Measurements from ENCODE around the gene MPP4. TPM values are rescaled to one million over a fixed set of nuclear protein-coding genes. Genes with fewer than 3 reads are reported as not detected.

Gene MPP4, protein sequence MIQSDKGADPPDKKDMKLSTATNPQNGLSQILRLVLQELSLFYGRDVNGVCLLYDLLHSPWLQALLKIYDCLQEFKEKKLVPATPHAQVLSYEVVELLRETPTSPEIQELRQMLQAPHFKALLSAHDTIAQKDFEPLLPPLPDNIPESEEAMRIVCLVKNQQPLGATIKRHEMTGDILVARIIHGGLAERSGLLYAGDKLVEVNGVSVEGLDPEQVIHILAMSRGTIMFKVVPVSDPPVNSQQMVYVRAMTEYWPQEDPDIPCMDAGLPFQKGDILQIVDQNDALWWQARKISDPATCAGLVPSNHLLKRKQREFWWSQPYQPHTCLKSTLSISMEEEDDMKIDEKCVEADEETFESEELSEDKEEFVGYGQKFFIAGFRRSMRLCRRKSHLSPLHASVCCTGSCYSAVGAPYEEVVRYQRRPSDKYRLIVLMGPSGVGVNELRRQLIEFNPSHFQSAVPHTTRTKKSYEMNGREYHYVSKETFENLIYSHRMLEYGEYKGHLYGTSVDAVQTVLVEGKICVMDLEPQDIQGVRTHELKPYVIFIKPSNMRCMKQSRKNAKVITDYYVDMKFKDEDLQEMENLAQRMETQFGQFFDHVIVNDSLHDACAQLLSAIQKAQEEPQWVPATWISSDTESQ
- 0.23 TPM for total RNA-seq

DNA sequence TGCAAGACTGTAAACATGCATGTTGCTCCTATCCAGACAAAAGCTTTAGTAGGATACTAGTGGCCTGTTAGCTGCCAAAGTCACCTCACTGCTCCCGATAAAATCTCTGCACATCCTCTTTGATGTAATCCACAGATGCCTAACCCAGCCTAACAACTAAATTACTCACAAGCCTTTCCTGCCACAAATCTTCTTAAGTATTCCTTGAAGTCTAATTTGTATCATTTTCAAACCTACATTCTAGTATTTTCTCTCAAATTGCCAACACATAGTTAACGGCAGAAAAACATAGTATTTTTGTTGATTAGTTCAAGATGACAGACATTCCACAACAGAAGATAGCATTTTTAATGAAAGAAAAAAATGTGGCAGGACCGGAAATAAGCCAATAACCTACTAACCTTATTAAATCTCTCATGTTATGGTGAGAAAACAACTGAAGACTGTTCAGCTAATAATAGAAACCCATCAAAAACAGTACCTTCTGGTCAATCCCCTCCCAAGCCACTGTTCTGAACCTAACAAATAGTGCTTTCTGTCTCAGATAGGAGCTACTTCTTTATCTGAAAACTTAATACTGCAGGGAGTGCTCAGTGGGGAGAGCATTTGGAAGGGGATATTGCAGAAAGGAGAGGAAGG is at the start of gene MPP4:
MPP4 (minus strand) TSS at position 57 of the 639 bp plus-strand sequence. CDS start 4,690 bp downstream, outside the sequence.

DNA sequence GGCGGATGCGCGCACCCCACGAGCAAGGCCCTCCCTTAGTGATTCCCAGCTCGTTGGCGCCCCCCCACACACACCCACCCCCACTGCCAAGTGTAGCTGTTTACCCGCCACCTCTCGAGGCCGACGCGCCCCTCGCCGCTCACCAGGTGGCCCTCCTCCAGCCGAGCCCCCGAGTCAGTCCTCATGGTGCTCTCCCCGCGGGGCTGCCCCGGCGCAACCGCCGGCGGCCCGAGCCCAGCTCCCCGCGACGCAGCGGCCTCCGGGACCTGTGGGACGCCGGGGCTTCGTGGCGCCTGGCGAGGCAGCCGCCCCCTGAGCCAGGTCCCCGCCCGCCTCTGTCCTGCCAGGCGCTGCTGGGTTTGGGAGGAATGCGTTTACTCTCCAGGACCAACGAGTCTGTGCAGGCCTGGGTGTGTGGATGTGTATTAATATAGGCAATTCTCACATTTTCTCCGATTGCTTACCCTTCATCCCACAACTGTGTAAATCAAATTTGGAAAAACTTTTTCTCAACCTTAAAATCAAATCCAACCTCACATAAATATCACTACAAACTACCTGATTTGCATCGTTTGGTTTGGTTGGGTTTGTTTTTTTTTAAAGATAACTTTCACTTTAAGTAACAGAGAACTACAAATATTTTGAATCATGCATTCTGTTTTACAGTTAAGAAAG is 55.1 kb downstream of the MPP4 start, which contains the start of gene TMEM237:
TMEM237 (minus strand) TSS at position 288 of the 675 bp plus-strand sequence; CDS start at position 185, 103 bp downstream.

Small RNA genes lying within 50 kb of the gene (small RNA-seq; reads per million reads assigned to genes)
- not detected for gene RNU6-651P (ENCODE audit: low replicate concordance)

Other genes starting within 250 kb of the MPP4 start
- 38.2 TPM for gene TRAK2, start 247.2 kb downstream of the MPP4 start, total RNA-seq
- gene STRADB, start 246.9 kb downstream of the MPP4 start, total RNA-seq, result 69.2 TPM
- gene TMEM237, start 55.1 kb downstream of the MPP4 start, total RNA-seq, result 21.7 TPM
- gene ALS2, start 82.3 kb upstream of the MPP4 start, total RNA-seq, result 39.4 TPM
- gene CDK15, start 107.9 kb upstream of the MPP4 start, total RNA-seq, result 1.3 TPM

Measured in metanephros (tissue), 2 donors.